HG03469 (cell line): ENCODE results near the gene DYNLL1.
A peak's percentile ranks its signal among the peaks of the same experiment; 100 is the strongest.
"Not testable (repeated sequence)": the region's sequence is repeated elsewhere in the genome, so short reads cannot be mapped to it uniquely, and the experiment has no call there.

Source experiments
- ATAC-seq: cut with Tn5 transposase; IDR thresholded peaks from one replicate; pipeline ENCODE4 v1.9.1; 2021; ENCODE audit warnings: mild to moderate bottlenecking, moderate library complexity, moderate number of reproducible peaks; ENCODE audit not compliant: unreplicated experiment

DYNLL1 gene

GRCh38 chr12:120495731-120496412 lies at the start of gene DYNLL1:
TSS of gene DYNLL1 (plus strand) at chr12:120496113. CDS start at chr12:120496422, 309 bp downstream.
- peak; percentile 80 for ATAC-seq

- not testable (repeated sequence) for ATAC-seq
Measured at GRCh38 chr12:120446844-120447178, 49.1 kb upstream of the DYNLL1 start.

- no peak for ATAC-seq
Measured at GRCh38 chr12:120447992-120448391, 47.9 kb upstream of the DYNLL1 start.

- not testable (repeated sequence) for ATAC-seq
Measured at GRCh38 chr12:120452524-120452923, 43.4 kb upstream of the DYNLL1 start.

- ATAC-seq, result no peak
Measured at GRCh38 chr12:120453060-120453750, 42.7 kb upstream of the DYNLL1 start.

GRCh38 chr12:120453977-120454376 lies 41.9 kb upstream of the DYNLL1 start:
- no peak for ATAC-seq

- ATAC-seq, result no peak
Measured at GRCh38 chr12:120455302-120455701, 40.6 kb upstream of the DYNLL1 start.

GRCh38 chr12:120457133-120457532 lies 38.8 kb upstream of the DYNLL1 start:
- no peak for ATAC-seq

- no peak for ATAC-seq
Measured at GRCh38 chr12:120460157-120460556, 35.8 kb upstream of the DYNLL1 start.

GRCh38 chr12:120462099-120462640 lies 33.7 kb upstream of the DYNLL1 start:
- ATAC-seq, result no peak

- no peak for ATAC-seq
Measured at GRCh38 chr12:120463712-120464111, 32.2 kb upstream of the DYNLL1 start.

- no peak for ATAC-seq
Measured at GRCh38 chr12:120465756-120466155, 30.2 kb upstream of the DYNLL1 start.

GRCh38 chr12:120466560-120467315 lies 29.2 kb upstream of the DYNLL1 start:
- ATAC-seq, result no peak

GRCh38 chr12:120467439-120467838 lies 28.5 kb upstream of the DYNLL1 start:
- ATAC-seq, result no peak

GRCh38 chr12:120468325-120468820 lies 27.5 kb upstream of the DYNLL1 start:
- ATAC-seq, result no peak

GRCh38 chr12:120468821-120469449 lies 27.0 kb upstream of the DYNLL1 start:
- no peak for ATAC-seq

- ATAC-seq, result peak; percentile 56
Measured at GRCh38 chr12:120469450-120470149, 26.3 kb upstream of the DYNLL1 start, which contains the start of gene SRSF9. TSS of gene SRSF9 (minus strand) at chr12:120469748. CDS start at chr12:120469609, 139 bp downstream.

- peak; percentile 4 for ATAC-seq
Measured at GRCh38 chr12:120470150-120470784, 25.6 kb upstream of the DYNLL1 start.

GRCh38 chr12:120472521-120472920 lies 23.4 kb upstream of the DYNLL1 start:
- ATAC-seq, result no peak
